ENCODE measurements around the gene GPNMB.

GPNMB gene

DNA sequence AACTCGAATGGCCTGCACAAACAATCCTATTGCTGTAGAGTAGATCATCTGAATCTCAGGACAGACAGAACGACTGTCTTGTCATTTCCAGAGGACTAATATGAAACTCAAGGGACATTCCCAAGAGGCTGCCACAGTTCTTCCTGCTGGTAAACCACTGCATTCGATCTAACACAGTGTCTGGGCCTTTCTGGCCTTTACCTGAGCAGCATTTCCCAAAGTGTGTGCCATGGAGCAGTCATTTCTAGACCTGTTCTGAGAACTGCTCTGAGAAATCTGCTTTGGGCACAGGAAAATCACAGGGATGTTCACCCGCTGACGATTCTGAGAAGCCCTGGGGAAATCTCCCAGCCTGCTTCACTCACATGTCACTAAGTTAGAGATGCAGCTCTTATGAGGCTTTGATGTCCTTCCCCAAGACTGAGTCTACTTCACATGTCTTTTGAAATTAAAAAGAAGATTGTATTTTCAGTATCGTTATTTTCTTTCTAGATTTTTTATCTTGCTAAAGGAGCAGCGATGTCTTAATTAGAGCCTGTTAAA lies 18.4 kb downstream of the GPNMB start:
- no peak for DNase-seq (ENCODE audit: low spot score)
- in situ Hi-C loops (cut with MboI; ENCODE audit: low pct_unique_long_range_greater_than_20kb, low sequenced_read_pairs, unreplicated experiment): loop anchor here (25.0 kb wide), 1 partner anchor 447 kb away; the partner anchor contains the start of gene STK31
- TF ChIP-seq, protein P1, sequence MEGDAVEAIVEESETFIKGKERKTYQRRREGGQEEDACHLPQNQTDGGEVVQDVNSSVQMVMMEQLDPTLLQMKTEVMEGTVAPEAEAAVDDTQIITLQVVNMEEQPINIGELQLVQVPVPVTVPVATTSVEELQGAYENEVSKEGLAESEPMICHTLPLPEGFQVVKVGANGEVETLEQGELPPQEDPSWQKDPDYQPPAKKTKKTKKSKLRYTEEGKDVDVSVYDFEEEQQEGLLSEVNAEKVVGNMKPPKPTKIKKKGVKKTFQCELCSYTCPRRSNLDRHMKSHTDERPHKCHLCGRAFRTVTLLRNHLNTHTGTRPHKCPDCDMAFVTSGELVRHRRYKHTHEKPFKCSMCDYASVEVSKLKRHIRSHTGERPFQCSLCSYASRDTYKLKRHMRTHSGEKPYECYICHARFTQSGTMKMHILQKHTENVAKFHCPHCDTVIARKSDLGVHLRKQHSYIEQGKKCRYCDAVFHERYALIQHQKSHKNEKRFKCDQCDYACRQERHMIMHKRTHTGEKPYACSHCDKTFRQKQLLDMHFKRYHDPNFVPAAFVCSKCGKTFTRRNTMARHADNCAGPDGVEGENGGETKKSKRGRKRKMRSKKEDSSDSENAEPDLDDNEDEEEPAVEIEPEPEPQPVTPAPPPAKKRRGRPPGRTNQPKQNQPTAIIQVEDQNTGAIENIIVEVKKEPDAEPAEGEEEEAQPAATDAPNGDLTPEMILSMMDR (IDR thresholded peaks at IDR 0.05; ENCODE audit: extremely low read depth, insufficient read depth, missing control alignments): no peak

DNA sequence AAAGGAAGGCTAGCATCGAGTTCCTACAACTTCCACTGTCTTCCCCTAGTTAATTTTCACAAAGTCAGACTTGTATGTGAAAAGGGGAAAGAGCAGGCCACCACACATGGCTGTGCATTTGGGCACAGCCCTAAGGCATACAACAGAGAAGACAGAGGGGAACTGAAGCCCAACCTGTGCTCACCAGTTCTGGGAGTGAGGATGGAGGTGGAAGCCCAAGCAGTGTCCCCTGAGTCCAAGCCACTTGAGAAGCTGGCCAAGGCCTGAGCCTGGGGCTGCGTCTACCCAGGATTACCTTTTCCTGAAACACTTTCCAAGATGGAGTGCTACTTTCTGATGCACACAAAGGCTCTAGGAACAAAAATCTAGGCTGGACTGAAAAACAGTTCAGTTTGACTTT lies 20.3 kb downstream of the GPNMB start:
- in situ Hi-C loops (cut with MboI; ENCODE audit: low pct_unique_long_range_greater_than_20kb, low sequenced_read_pairs, unreplicated experiment): loop anchor here (25.0 kb wide), 1 partner anchor 445 kb away; the partner anchor contains the start of gene STK31
- TF ChIP-seq, protein P1 (IDR thresholded peaks at IDR 0.05; ENCODE audit: extremely low read depth, insufficient read depth, missing control alignments): no peak
- DNase-seq (ENCODE audit: low spot score): no peak

DNA sequence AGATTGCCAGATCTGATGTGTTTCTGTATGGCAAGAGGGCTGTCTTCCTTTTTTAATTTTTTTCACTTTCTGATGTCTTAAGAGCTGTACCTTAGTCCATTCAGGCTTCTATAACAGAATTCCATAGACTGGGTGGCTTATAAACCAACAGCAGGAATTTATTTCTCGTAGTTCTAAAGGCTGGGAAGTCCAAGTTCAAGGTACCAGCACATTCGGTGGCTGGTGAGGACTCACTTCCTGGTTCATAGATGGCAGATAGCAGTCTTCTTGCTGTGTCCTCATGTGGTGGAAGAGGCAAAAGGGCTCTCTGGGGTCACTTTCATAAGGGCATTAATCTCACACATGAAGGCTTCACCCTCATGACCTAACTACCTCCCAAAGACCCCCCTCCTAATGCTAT lies 20.8 kb downstream of the GPNMB start:
- TF ChIP-seq, protein P1 (IDR thresholded peaks at IDR 0.05; ENCODE audit: extremely low read depth, insufficient read depth, missing control alignments): no peak
- in situ Hi-C loops (cut with MboI; ENCODE audit: low pct_unique_long_range_greater_than_20kb, low sequenced_read_pairs, unreplicated experiment): loop anchor here (25.0 kb wide), 1 partner anchor 445 kb away; the partner anchor contains the start of gene STK31
- no peak for DNase-seq (ENCODE audit: low spot score)

DNA sequence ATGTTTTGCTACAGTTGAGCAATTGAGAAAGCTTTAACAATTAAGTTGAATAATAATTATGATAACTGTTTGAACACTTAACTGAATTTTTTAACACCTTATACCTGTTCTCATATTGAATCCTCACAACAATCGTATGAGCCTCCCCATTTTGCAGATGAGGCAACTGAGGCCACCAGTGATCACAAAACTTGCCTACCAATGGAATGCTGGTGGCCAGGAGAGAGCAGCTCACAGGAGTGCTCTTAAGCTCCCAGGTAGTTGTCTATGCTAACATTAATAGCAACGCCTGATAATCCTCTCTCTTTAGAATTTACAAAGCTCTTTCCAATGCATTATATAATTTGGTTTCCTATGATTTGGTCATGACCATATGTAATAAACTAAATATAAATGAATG lies 21.6 kb downstream of the GPNMB start:
- in situ Hi-C loops (cut with MboI; ENCODE audit: low pct_unique_long_range_greater_than_20kb, low sequenced_read_pairs, unreplicated experiment): loop anchor here (25.0 kb wide), 1 partner anchor 444 kb away; the partner anchor contains the start of gene STK31
- TF ChIP-seq, protein P1 (IDR thresholded peaks at IDR 0.05; ENCODE audit: extremely low read depth, insufficient read depth, missing control alignments): no peak
- DNase-seq (ENCODE audit: low spot score): no peak

DNA sequence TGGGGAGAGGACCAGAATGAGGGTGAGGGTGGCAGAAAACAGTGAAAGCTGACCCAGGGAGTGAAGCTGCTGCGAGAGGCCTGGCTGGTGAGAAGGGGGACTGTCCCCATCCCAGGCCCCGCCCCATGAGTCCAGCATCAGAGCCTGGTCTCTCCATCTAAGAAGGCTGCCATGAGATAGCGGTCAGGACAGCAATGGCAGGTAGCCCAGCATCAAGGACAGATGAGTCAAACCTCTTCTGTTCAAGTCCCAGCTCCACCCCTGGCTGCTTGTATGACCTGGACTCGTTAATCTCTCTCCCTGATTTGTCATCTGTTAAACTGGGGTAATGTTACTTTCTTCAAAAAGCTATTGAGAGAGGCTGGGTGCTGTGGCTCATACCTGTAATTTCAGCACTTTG lies 22.2 kb downstream of the GPNMB start:
- in situ Hi-C loops (cut with MboI; ENCODE audit: low pct_unique_long_range_greater_than_20kb, low sequenced_read_pairs, unreplicated experiment): loop anchor here (25.0 kb wide), 1 partner anchor 444 kb away; the partner anchor contains the start of gene STK31
- TF ChIP-seq, protein P1 (IDR thresholded peaks at IDR 0.05; ENCODE audit: extremely low read depth, insufficient read depth, missing control alignments): no peak
- no peak for DNase-seq (ENCODE audit: low spot score)

DNA sequence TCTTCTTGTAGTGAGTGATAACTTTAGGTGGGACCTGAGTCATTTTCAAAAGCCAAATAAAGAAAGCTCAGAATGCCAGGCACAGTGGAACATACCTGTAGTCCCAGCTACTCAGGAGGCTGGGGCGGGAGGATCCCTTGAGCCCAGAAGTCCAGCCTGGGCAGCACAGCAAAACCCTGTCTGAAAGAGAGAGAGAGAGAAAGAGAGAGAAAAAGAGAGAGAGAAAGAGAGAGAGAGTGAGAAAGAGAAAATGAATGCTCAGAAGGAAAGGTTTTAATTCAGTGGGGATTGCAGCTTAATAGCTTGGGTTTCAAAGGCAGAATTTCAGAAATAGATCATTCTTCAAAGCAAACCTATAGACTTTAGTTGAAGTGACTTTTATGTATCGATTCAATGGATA lies 25.7 kb downstream of the GPNMB start:
- DNase-seq (ENCODE audit: low spot score): no peak
- in situ Hi-C loops (cut with MboI; ENCODE audit: low pct_unique_long_range_greater_than_20kb, low sequenced_read_pairs, unreplicated experiment): loop anchor here (25.0 kb wide), 1 partner anchor 440 kb away; the partner anchor contains the start of gene STK31
- TF ChIP-seq, protein P1 (IDR thresholded peaks at IDR 0.05; ENCODE audit: extremely low read depth, insufficient read depth, missing control alignments): no peak

All from GM13977 (cell line).